Colonic mucosa (tissue), 4 donors: ENCODE data around the gene SSNA1. TPM values are rescaled to one million over a fixed set of nuclear protein-coding genes. Genes with fewer than 3 reads are reported as not detected.

ENCODE experiments used
- DNase-seq: peaks from one replicate; pipeline ENCODE4 v3.0.0-alpha.2; 2020
- H3K27ac ChIP-seq: fragments of 200-600 bp; one replicate; pipeline ENCODE4 v1.8.0; 2021
- H3K27me3 ChIP-seq: fragments of 200-600 bp; one replicate; pipeline ENCODE4 v1.8.0; 2021
- H3K36me3 ChIP-seq: fragments of 200-600 bp; one replicate; pipeline ENCODE4 v1.8.0; 2021
- H3K4me1 ChIP-seq: fragments of 200-600 bp; one replicate; pipeline ENCODE4 v1.8.0; 2021; ENCODE audit warnings: mild to moderate bottlenecking
- H3K4me3 ChIP-seq: fragments of 200-600 bp; one replicate; pipeline ENCODE4 v1.8.0; 2021
- H3K9ac ChIP-seq, 2 donors: one replicate each; pipeline ENCODE4 v1.7.0; 2013; ENCODE audit warnings: control low read depth in 2 of 2, low read depth in 2 of 2, low read length in 2 of 2
- H3K9me3 ChIP-seq: fragments of 200-600 bp; one replicate; pipeline ENCODE4 v1.8.0; 2021
- intact Hi-C: fragments of 100-400 bp; cut with DNase I; formaldehyde crosslinking; loops from one replicate; pipeline ENCODE4 v1.14.1; 2022
- total RNA-seq, 2 donors: library from RNA; stranded (reverse); fragmentation: NEBNext Ultra II Directional in 1 of 2; extraction: Animal tissue kit (Norgen Biotek cat#: 25700) in 1 of 2; gene quantifications; one replicate each; pipeline ENCODE4 v1.2.1, GENCODE V29; 2021
- TF ChIP-seq, protein P1 (sequence below): fragments of 200-600 bp; IDR thresholded peaks from one replicate; pipeline ENCODE4 v1.8.0; 2022; ENCODE audit warnings: antibody characterized with exemption, mild to moderate bottlenecking
- donor health status: healthy.
- donor health status: DM: no; HTN: no; CAD: no.
- donor health status: DM: no; HTN: no; CAD: no.

SSNA1 gene
- total RNA-seq, 2 donors from 2014 or later = 60.0 to 100 TPM

DNA sequence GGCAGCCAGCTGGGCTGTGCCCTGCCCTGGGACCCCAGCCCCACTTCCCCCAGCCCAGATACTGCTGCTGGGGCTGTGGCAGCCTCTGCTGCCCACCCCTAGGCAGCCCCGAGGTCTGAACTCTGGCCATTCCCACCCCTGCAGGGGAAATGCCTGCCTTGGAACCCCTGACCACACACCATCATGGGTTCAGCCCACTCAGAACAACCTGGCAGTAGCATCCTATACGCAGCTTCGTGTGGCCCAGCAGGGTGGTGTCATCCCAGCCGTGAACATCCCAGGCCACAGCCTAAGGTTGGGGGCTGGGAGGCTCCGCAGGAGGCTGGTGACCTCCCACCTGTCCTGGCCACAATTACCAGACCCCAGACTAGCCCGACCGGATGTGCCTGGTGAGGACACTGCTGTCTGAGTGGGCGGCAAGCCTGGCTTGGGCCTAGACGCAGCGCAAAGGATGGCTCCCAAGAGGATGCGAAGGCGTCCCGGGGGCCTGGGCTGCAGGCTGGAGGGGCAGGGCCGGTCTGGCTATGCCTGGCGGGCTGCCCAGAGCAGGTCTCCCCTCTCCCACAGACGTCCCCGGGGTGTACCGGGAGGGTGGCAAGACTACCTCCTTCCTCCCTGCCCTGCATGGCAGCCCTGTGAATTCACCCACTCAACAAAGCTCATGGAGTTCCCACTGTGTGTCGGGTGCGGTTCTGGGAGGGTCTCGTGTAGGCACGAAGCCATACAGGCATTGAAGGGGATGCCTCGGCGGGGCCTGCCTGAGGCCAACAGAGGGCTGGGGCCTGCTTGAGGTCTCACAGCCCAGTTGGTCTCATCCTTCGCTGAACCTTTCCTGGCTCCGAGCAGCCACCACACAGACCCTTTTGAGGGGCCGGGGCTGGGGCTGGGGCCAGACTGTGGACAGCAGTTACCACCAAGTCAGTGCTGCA lies 40.8 kb downstream of the SSNA1 start:
- Histone ChIP-seq H3K27ac (no peak overlapping the region), H3K4me1 (peaks cover 23% of the 10 kb centered on the region)
- intact Hi-C loops = loop anchor here (5.0 kb wide), 1 partner anchor 42 kb away; the partner anchor contains the start of genes ANAPC2 and SSNA1

DNA sequence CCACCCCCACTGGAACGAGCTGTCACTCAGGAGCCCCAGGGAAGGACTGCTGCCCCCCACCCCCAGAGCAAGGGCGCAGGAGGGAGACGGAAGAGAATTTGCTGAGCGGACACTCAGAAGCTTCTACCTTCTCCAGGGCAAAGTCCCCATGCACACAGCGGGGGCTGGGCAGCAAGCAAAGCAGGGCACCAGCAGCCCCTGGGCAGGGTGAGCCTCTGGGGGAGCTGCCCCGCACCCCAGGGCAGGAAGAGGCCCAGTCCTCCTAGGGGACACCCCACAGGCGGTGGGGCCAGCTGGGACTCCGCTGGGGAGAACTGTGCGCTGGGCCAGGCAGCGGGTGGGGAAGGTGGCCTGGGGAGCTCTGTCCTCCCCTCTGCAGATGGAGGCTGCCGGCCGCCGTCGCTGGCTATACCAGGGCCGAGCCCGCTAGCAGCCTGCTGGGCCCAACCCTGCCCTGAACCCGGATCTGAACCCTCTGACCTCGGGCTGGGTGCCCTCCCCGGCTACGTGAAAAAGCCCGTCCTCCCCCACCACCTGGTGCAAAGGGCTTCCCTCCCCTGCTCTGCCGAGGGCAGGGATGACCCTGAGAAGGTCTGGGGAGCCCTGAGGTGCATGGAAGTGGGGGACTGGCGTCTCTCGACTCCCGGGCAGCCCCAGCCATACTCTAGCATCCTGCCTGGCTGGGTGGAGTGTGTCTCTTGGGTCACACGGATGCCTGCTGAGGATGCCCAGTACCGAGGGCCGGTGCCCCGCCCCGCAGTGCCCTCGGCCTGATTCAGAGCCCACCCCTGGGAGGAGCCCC lies 41.6 kb downstream of the SSNA1 start:
- no peaks in the 10 kb centered on the region for H3K9me3 ChIP-seq
- TF ChIP-seq, protein P1, sequence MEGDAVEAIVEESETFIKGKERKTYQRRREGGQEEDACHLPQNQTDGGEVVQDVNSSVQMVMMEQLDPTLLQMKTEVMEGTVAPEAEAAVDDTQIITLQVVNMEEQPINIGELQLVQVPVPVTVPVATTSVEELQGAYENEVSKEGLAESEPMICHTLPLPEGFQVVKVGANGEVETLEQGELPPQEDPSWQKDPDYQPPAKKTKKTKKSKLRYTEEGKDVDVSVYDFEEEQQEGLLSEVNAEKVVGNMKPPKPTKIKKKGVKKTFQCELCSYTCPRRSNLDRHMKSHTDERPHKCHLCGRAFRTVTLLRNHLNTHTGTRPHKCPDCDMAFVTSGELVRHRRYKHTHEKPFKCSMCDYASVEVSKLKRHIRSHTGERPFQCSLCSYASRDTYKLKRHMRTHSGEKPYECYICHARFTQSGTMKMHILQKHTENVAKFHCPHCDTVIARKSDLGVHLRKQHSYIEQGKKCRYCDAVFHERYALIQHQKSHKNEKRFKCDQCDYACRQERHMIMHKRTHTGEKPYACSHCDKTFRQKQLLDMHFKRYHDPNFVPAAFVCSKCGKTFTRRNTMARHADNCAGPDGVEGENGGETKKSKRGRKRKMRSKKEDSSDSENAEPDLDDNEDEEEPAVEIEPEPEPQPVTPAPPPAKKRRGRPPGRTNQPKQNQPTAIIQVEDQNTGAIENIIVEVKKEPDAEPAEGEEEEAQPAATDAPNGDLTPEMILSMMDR = no peak
- intact Hi-C loops = loop anchor here (5.0 kb wide), 1 partner anchor 43 kb away; the partner anchor contains the start of genes ANAPC2 and SSNA1
- no peak overlapping the region for H3K27ac ChIP-seq
- no peak overlapping the region for H3K9ac ChIP-seq
- H3K4me3 ChIP-seq = no peak overlapping the region
- no peaks in the 10 kb centered on the region for H3K36me3 ChIP-seq
- DNase-seq = peak; percentile 39
- H3K27me3 ChIP-seq = peaks cover 44% of the 10 kb centered on the region
- peaks cover 18% of the 10 kb centered on the region for H3K4me1 ChIP-seq

More for the DNA sequence above, 40.8 kb downstream of the SSNA1 start:
- Histone ChIP-seq H3K4me3 (no peak overlapping the region), H3K27me3 (peaks cover 36% of the 10 kb centered on the region), H3K9me3 (no peaks in the 10 kb centered on the region), H3K9ac (no peak overlapping the region), H3K36me3 (no peaks in the 10 kb centered on the region)
- TF ChIP-seq, protein P1 = no peak
- no peak for DNase-seq

DNA sequence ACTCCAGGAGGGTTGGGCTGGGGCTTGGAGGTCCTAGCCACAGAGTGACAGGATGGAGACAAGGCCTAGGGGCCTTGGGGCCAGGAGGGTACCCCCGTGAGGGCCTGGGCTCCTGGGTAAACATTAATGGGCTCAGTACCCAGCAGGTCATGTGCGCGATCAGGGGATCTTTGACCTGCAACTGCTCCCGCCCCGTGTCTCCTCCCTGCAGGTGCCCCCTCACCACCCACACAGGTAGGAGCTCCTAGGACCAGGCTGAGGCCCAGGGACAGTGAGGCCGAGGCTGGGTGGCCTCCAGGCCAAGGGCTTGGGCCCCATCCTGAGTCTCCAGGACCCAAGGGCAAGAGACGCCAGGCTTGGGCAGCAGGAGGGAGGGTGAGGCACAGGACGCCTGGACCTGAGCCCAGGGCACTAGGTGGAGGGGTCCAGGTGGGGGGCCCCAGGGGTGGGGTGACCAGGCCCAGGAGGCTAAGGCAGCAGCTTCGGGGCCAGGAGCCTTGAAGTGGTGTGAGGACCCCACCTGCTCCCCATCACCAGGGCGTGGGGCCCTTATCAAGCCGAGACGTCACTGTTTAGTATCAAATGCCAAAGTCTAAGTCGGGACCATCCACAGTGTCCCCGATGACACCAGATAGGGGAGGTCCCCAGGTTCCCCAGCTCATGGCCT lies 42.4 kb downstream of the SSNA1 start, which contains the start of gene SLC34A3:
Gene SLC34A3 (plus strand): TSS at position 197 of the 667 bp plus-strand sequence. CDS start 802 bp downstream, outside the sequence.
- no peak within 1 kb of the TSS for H3K27ac ChIP-seq
- no peak within 1 kb of the TSS for H3K9ac ChIP-seq
- no peaks in the 10 kb centered on the region for H3K36me3 ChIP-seq
- no peak within 1 kb of the TSS for H3K4me3 ChIP-seq
- TF ChIP-seq, protein P1 = no peak
- peaks cover 18% of the 10 kb centered on the region for H3K4me1 ChIP-seq
- intact Hi-C loops = no loop called here
- no peak for DNase-seq
- no peaks in the 10 kb centered on the region for H3K9me3 ChIP-seq
- H3K27me3 ChIP-seq = peaks cover 44% of the 10 kb centered on the region

DNA sequence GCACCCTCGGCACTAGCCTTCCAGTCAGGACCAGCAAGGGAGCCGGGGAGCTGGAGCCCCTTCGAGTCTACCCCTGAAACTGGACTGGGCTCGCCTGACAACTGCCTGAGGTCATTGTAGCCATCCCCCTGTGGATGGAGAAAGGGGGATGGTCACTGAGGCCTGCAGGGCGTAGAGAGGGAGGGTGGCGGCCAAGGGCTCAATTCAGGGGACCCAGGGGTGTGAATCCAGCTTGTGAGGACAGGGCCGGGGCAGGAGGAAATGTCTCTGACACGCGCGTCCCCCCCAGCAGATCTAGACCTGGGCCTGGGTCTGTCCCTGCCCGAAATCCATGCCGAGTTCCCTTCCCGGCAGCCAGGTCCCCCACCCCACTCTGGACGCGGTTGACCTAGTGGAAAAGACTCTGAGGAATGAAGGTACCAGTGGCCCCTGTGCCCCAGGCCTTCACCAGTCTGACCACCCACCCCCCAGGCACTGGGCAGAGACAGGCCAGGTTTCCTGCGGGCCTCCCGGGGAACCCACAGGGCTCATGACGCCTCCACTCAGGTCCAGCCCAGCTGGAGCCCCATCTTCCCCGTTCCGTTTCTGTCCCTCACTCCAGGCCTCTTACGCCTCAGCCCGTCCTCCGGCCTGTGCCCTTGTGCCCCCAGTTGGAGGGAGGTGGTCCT lies 43.0 kb downstream of the SSNA1 start:
- Histone ChIP-seq H3K4me3 (no peak overlapping the region), H3K9me3 (no peaks in the 10 kb centered on the region), H3K9ac (no peak overlapping the region), H3K27ac (no peak overlapping the region), H3K4me1 (peaks cover 23% of the 10 kb centered on the region), H3K27me3 (peaks cover 44% of the 10 kb centered on the region), H3K36me3 (no peaks in the 10 kb centered on the region)
- intact Hi-C loops = no loop called here
- DNase-seq = no peak
- TF ChIP-seq, protein P1 = no peak
